ENCODE results near the gene GATA3.
A peak's percentile ranks its signal among the peaks of the same experiment; 100 is the strongest.

Gene GATA3

DNA sequence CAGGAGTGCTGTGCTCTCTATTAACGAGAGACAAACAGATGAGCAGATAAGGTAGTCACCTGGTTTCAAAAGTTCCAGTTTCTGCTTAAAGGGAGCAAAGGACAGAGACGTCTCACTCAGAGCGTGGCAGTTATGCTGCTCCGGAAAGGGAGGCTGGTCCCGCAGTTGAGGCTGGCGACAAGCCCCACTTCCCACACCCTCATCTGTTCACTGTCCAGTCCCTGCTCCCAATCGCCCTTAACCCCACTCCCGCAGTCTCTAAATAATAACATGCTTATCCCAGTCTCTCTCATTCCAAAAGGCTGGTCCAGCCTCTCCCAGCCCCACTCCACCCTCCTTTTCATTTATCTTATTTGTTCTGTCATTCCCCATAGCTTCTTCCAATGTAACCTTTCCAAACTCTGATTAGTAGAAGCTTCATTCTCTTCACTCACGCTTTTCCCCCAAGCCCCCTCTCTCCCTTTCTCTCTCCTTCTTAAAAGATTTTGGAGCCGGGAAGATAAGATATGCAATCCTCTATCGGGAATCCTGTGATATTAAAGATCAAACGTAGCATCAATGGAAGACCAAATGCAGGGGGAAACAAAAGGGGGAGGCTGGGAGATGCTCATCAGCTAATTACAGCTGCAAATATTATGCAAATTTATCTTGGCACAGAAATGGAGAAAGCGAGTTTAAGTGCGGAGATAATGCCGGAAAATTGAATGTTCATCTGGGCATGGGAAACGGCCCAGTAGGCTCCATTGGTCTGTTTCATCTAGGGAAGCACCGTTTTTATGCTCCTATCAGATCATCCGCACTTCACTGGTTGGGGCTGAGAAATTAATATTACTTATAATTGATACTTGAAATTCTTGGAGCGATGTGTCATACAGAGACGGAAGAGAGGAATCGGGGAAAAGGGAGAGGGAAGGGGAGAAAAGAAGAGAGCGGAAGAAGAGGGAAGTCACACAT, 16.3 kb upstream of the GATA3 start:
- DNase-seq = no peak

DNA sequence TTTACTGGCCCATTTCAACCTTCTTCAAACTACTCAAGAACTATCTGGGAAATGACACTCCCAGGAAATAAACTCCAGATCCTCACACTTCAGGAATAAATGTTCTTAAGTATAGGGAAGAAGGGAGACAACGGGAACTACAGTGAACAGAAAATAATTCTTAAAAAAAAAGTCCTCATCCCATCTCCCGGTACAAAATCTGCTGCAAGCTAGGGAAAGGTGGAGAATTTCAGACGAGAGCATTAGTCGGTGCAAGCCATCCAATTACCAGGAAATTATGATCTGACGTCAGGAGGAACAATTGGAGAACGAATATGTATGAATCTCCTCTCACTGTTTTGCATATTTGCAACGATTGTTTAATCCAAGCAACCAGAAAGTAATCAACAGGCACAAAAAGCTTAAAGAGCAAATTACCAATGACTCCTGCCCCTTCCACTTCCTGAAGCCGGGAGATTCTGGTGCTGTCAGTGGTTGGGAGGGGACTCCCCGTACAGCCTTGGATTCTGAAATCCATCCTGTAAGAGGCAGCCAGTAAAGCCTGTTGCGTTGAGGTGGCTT, 15.1 kb upstream of the GATA3 start:
- DNase-seq = no peak

- DNase-seq = no peak
Observed at GRCh38 chr10:8040651-8041050, 13.8 kb upstream of the GATA3 start.

GRCh38 chr10:8041284-8041991, 13.1 kb upstream of the GATA3 start:
- no peak for DNase-seq

GRCh38 chr10:8041992-8042720, 12.3 kb upstream of the GATA3 start:
- DNase-seq = no peak

- no peak for DNase-seq
Observed at GRCh38 chr10:8042721-8043568, 11.5 kb upstream of the GATA3 start.

GRCh38 chr10:8043569-8044306, 10.8 kb upstream of the GATA3 start:
- DNase-seq = peak; percentile 65

- DNase-seq = no peak
Observed at GRCh38 chr10:8044331-8044907, 10.1 kb upstream of the GATA3 start.

GRCh38 chr10:8044908-8045725, 9.4 kb upstream of the GATA3 start:
- DNase-seq = peak; percentile 17

- DNase-seq = peak; percentile 13
Observed at GRCh38 chr10:8045726-8046494, 8.6 kb upstream of the GATA3 start.

DNA sequence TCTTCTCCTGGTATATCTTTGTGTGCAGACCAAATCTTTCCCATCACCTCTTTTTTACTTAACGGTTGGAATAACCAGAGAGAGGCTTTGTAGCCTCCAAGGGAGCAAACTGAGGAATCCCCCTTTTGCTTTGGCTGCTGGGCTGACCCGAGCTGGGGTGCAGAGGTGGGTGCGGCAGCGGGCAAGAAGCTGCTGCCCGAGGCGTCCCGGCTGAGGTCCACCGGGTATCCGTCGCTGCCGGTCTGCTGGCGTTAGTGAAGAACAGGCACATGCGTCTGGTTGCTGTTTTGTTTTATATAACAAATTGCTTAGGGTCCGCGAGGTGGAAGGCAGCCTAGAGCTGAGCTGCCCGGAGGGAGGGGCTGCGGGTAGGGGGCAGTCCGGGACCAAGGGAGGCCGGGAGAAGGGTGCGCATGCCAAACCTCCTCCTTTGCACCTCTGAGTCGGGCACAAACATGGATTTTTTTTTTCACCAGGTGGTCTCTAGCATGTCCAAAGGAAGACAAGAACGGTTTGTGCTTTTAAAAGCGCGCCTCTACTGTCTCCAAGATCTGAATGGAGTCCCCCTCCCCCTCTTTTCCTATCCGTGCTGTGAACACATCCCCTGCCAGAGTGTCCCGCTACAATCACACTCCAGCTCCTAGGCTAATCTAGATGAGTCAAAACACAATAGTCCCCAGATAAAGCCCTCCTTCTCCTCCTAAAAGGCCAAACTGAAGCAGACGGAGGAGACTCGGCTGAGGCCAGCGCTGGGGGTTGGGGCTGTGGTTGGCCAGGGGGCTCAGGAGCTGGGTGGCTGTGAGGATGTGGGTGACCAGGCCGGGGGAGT, 6.8 kb upstream of the GATA3 start:
- no peak for DNase-seq

- peak; percentile 30 for DNase-seq
Observed at GRCh38 chr10:8048281-8049008, 6.0 kb upstream of the GATA3 start.

DNA sequence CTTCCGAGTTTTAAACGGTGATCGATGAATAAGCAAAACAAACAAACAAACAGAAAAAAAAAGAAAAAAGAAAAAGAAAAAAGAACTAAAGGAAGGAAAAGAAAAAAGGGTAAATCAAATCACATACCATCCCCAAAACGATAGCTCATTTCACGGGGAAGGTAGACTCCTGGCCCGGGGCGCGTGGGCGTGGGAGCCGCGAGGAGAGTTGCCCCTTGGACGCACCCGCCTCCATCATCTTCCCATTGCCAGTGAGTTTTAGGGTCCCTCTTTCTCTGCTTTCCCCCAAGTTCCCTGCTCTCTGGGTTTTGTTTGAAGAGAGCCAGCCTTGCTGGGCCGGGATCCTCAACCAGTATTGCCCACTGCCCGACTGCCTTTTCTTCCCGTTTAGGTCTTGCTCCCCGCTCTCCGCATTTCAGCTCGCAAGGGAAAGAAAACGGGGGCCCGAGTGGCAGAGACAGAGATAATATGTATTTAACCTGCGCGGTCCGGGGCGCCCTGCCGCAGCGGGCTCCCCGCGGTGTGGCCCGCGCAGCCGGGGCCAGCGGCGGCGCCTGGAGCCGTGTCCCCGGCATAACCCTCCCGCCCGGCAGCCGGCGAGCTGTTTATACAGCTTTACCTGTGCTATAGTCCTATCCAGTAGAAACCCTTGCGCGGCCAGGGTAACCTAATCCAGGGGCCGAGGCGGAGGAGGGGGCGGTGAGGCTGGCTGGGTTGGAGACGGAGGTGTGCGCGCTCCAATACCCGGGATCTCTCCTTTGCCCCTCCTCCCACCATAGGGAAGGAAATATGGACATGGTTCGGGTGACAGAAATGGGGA, 5.2 kb upstream of the GATA3 start:
- peak; percentile 17 for DNase-seq

DNA sequence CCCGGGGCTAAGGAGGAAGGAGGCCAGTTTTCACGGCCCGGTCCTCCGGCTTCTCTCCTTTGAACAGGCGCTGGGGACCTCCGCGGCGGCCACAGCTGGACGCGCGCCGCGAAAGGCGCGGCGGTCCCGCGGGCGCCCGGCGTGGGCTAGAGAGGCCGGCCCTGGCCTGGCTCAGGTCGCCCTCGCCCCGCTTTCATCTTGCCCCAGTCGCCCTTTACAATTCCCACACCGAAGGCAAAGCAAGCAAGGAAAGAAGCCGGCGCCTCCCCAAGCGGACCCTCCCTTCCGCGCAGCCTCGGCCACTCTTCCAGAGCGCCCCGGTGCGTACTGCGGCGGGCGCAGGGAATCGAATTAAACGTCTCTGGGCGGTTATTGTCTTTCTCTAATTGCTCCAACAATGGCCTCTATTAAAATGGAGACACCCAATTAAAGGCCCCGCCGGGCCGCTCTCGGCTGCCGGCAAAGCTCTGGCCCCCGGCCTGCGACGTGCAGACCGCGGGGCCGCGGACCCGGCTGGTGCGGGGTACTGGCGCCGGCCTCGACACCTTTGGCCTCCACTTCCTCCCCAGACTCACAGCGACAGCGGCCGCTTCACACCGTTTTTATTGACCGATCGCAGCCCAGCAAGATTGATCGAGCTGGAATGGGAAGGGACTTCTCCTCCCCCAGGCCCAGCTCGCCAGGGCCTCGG, 4.5 kb upstream of the GATA3 start:
- DNase-seq = no peak

GRCh38 chr10:8050556-8051108, 3.9 kb upstream of the GATA3 start:
- peak; percentile 50 for DNase-seq
